Fibroblast of the aortic adventitia (primary cell): ENCODE results near the gene MAP2K2. TPM values are rescaled to one million over a fixed set of nuclear protein-coding genes. Genes with fewer than 3 reads are reported as not detected.

Source experiments
- DNase-seq: peaks from one replicate; pipeline ENCODE4 v3.0.0-alpha.2; 2010; ENCODE audit warnings: low read depth
- H3K4me3 ChIP-seq: 2 replicates; pipeline ENCODE4 v1.5.1; 2011; ENCODE audit warnings: low read depth, mild to moderate bottlenecking, control low read depth, low read length, moderate library complexity
- CTCF ChIP-seq: IDR thresholded peaks from 2 replicates; pipeline ENCODE4 v1.5.1; 2011; ENCODE audit warnings: mild to moderate bottlenecking, low read length, control low read depth, inconsistent platforms; ENCODE audit not compliant: insufficient read depth
- total RNA-seq: library from RNA; depleted of rRNA; stranded (reverse); fragments of >200 nt; gene quantifications from 2 replicates; pipeline ENCODE4 v1.2.3, GENCODE V29; 2012; ENCODE audit warnings: low replicate concordance

The MAP2K2 gene
- total RNA-seq, 1 donor: 177 TPM

- no peak for DNase-seq
- TF ChIP-seq CTCF: no peak
Measured at GRCh38 chr19:4046946-4047683, 76.8 kb downstream of the MAP2K2 start.

GRCh38 chr19:4046362-4046691 lies 77.6 kb downstream of the MAP2K2 start:
- no peak for TF ChIP-seq CTCF
- H3K4me3 ChIP-seq: no peak overlapping the region
- DNase-seq: no peak

More at GRCh38 chr19:4046946-4047683, 76.8 kb downstream of the MAP2K2 start:
- H3K4me3 ChIP-seq: no peak overlapping the region

- H3K4me3 ChIP-seq: no peak overlapping the region
- no peak for TF ChIP-seq CTCF
- DNase-seq: no peak
Measured at GRCh38 chr19:4045597-4046361, 78.1 kb downstream of the MAP2K2 start.

- TF ChIP-seq CTCF: no peak
- no peak for DNase-seq
- no peak overlapping the region for H3K4me3 ChIP-seq
Measured at GRCh38 chr19:4044990-4045465, 78.9 kb downstream of the MAP2K2 start.

GRCh38 chr19:4043966-4044715 lies 79.8 kb downstream of the MAP2K2 start:
- DNase-seq: no peak
- no peak for TF ChIP-seq CTCF
- H3K4me3 ChIP-seq: no peak overlapping the region

GRCh38 chr19:4043401-4043800 lies 80.5 kb downstream of the MAP2K2 start:
- no peak overlapping the region for H3K4me3 ChIP-seq
- TF ChIP-seq CTCF: no peak
- no peak for DNase-seq
